DND-41 (cell line): ENCODE results near the gene NDUFB6.

ENCODE experiments used
- CTCF ChIP-seq: IDR thresholded peaks from 2 replicates; pipeline ENCODE4 v1.5.1; 2012; ENCODE audit warnings: borderline replicate concordance, low read length, moderate library complexity, mild to moderate bottlenecking; ENCODE audit not compliant: poor library complexity, severe bottlenecking; ENCODE audit errors: extremely low read depth
- EZH2 ChIP-seq: IDR thresholded peaks from 3 replicates; pipeline ENCODE4 v1.6.1; 2012; ENCODE audit warnings: borderline replicate concordance, low read depth, mild to moderate bottlenecking, moderate library complexity, low read length, inconsistent platforms; ENCODE audit not compliant: severe bottlenecking

GRCh38 chr9:32508728-32509127, 64.2 kb downstream of the NDUFB6 start:
- TF ChIP-seq CTCF: no peak
- no peak for TF ChIP-seq EZH2
